NCI-H446 treated with DMSO at 0.1 percent for 48 hours (cell line): ENCODE data around the gene PNLIP.

Source experiments
- DNase-seq: peaks from one replicate; lab custom pipeline; 2025; lab: John Stamatoyannopoulos, UW

The PNLIP gene

DNA sequence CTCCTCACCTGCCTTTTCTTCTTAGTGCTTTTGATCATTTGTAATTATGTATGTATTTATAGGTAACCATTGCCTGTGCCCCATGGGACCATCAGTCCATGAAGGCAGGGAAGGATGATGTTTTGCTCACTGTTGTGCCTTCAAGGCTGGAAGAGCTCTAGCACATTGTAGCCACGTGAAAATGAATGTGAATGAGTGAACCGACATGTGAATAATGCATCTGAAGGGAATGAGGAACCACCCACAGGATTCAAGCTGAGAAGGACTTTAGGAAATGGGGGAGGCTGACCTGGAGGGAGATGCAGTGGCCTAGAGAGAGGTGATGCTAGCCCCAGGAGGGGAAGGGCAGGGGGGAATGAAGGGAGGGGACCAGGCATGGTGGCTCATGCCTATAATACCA is 69.1 kb downstream of the PNLIP start:
- DNase-seq = no peak

GRCh38 chr10:116615199-116615776 is 69.6 kb downstream of the PNLIP start:
- no peak for DNase-seq
